Liver (tissue), 9 donors: Measurements from ENCODE around the gene MAP4K3. TPM values are rescaled to one million over a fixed set of nuclear protein-coding genes. Genes with fewer than 3 reads are reported as not detected.

Experiments
- DNase-seq: peaks from one replicate; pipeline ENCODE4 v3.0.0-alpha.2; 2017; ENCODE audit warnings: low spot score
- H3K27ac ChIP-seq, 2 donors: one replicate each; pipeline ENCODE4 v1.7.0; 2013; ENCODE audit warnings: inconsistent platforms in 2 of 2, low read length in 2 of 2, control low read depth in 1 of 2, low read depth in 1 of 2, mild to moderate bottlenecking in 1 of 2
- H3K27me3 ChIP-seq, 4 donors: one replicate each; pipeline versions ENCODE4 v1.6.1 to v1.7.0; 2013; ENCODE audit warnings: low read length in 3 of 4, inconsistent platforms in 1 of 4, mild to moderate bottlenecking in 1 of 4, moderate library complexity in 1 of 4; ENCODE audit not compliant: control insufficient read depth in 4 of 4, insufficient read depth in 4 of 4
- H3K36me3 ChIP-seq, 4 donors: one replicate each; pipeline versions ENCODE4 v1.6.1 to v1.7.0; 2013; ENCODE audit warnings: low read length in 3 of 4, mild to moderate bottlenecking in 3 of 4, low read depth in 1 of 4, moderate library complexity in 1 of 4; ENCODE audit not compliant: control insufficient read depth in 4 of 4, insufficient read depth in 3 of 4
- H3K4me1 ChIP-seq, 4 donors: one replicate each; pipeline versions ENCODE4 v1.6.1 to v1.7.0; 2013; ENCODE audit warnings: low read length in 3 of 4, mild to moderate bottlenecking in 3 of 4, moderate library complexity in 1 of 4; ENCODE audit not compliant: control insufficient read depth in 4 of 4, insufficient read depth in 4 of 4
- H3K4me3 ChIP-seq, 3 donors: one replicate each; pipeline versions ENCODE4 v1.6.1 to v1.7.0; 2013; ENCODE audit warnings: low read length in 3 of 3, control low read depth in 1 of 3, low read depth in 1 of 3, mild to moderate bottlenecking in 1 of 3
- H3K9ac ChIP-seq, 2 donors: one replicate each; pipeline ENCODE4 v1.7.0; 2013; ENCODE audit warnings: low read length in 2 of 2, mild to moderate bottlenecking in 2 of 2, moderate library complexity in 2 of 2, control low read depth in 1 of 2, low read depth in 1 of 2
- H3K9me3 ChIP-seq, 4 donors: one replicate each; pipeline versions ENCODE4 v1.6.1 to v1.7.0; 2013; ENCODE audit warnings: low read length in 3 of 4; ENCODE audit not compliant: control insufficient read depth in 4 of 4
- ATF3 ChIP-seq: IDR thresholded peaks from 2 replicates; pipeline ENCODE4 v1.6.1; 2016; ENCODE audit warnings: antibody characterized with exemption
- CTCF ChIP-seq: fragments of 150-350 bp; IDR thresholded peaks from 2 replicates; pipeline ENCODE4 v1.5.1; 2017; ENCODE audit warnings: improper control_type of control experiment, low read depth, low read length; ENCODE audit not compliant: missing input control
- EGR1 ChIP-seq, 2 donors: IDR thresholded peaks; 2 replicates each; pipeline ENCODE4 v1.6.1; 2016 to 2018; ENCODE audit warnings: antibody characterized with exemption in 2 of 2, low read depth in 2 of 2
- FOXA1 ChIP-seq: IDR thresholded peaks from 2 replicates; pipeline ENCODE4 v1.6.1; 2016; ENCODE audit warnings: antibody characterized with exemption
- FOXA2 ChIP-seq: IDR thresholded peaks from 2 replicates; pipeline ENCODE4 v1.6.1; 2016; ENCODE audit warnings: antibody characterized with exemption
- GABPA ChIP-seq, 2 donors: IDR thresholded peaks in 1 of 2; conservative IDR thresholded peaks in 1 of 2; 2 replicates each; pipeline ENCODE4 v1.6.1; 2016; ENCODE audit warnings: antibody characterized with exemption in 2 of 2, mild to moderate bottlenecking in 1 of 2, moderate library complexity in 1 of 2
- HNF4A ChIP-seq, 2 donors: conservative IDR thresholded peaks; 2 replicates each; pipeline ENCODE4 v1.6.1; 2016; ENCODE audit warnings: antibody characterized with exemption in 2 of 2, mild to moderate bottlenecking in 2 of 2
- HNF4G ChIP-seq: IDR thresholded peaks from 2 replicates; pipeline ENCODE4 v1.6.1; 2016; ENCODE audit warnings: antibody characterized with exemption
- JUND ChIP-seq, 2 donors: IDR thresholded peaks; 2 replicates each; pipeline ENCODE4 v1.6.1; 2016; ENCODE audit warnings: antibody characterized with exemption in 2 of 2
- MAX ChIP-seq: IDR thresholded peaks from 2 replicates; pipeline ENCODE4 v1.6.1; 2016; ENCODE audit warnings: antibody characterized with exemption
- NR2F2 ChIP-seq: IDR thresholded peaks from 2 replicates; pipeline ENCODE4 v1.6.1; 2016; ENCODE audit warnings: antibody characterized with exemption
- RAD21 ChIP-seq, 2 donors: IDR thresholded peaks; 2 replicates each; pipeline ENCODE4 v1.6.1; 2016; ENCODE audit warnings: antibody characterized with exemption in 2 of 2, mild to moderate bottlenecking in 2 of 2
- RXRA ChIP-seq, 2 donors: IDR thresholded peaks; 2 replicates each; pipeline ENCODE4 v1.6.1; 2017 to 2018; ENCODE audit warnings: antibody characterized with exemption in 2 of 2, mild to moderate bottlenecking in 1 of 2
- SP1 ChIP-seq: IDR thresholded peaks from 2 replicates; pipeline ENCODE4 v1.6.1; 2018; ENCODE audit warnings: antibody characterized with exemption, mild to moderate bottlenecking
- TAF1 ChIP-seq: conservative IDR thresholded peaks from 2 replicates; pipeline ENCODE4 v1.6.1; 2016; ENCODE audit warnings: antibody characterized with exemption, mild to moderate bottlenecking
- ZBTB33 ChIP-seq: IDR thresholded peaks from 2 replicates; pipeline ENCODE4 v1.6.1; 2016; ENCODE audit warnings: antibody characterized with exemption
- WGBS: extraction: QIAGEN DNeasy Blood & Tissue Kit; methylation state at CpG from one replicate; pipeline ENCODE4 v1.1.7; 2013; 5-methylcytosine and 5-hydroxymethylcytosine counted together
- polyA plus RNA-seq, 2 donors: library from polyadenylated mRNA; stranded (reverse) in 1 of 2; unstranded in 1 of 2; fragments of 200-250 nt in 1 of 2; fragments of >200 nt in 1 of 2; fragmentation: Nextera tagmentation in 1 of 2; extraction: Ambion mirVana in 1 of 2; gene quantifications; one replicate each; pipeline versions ENCODE4 v1.2.1 to v1.2.3, GENCODE V29; 2013 to 2015
- total RNA-seq, 2 donors: library from RNA; depleted of rRNA; stranded (reverse); fragments of >200 nt; gene quantifications; one replicate each; pipeline ENCODE4 v1.2.3, GENCODE V29; 2014
- donor health status: healthy.
- donor health status: healthy.
- donor health status: healthy.
- donor health status: healthy.
- donor health status: healthy.

The MAP4K3 gene
- total and polyA plus RNA-seq, 4 donors, result 6.2 to 23.8 (median 10.9) TPM

- H3K9me3 ChIP-seq, result no peaks in the 10 kb centered on the region
- H3K4me3 ChIP-seq, result no peak overlapping the region
- 94% methylated on average over 6 of the region's 6 CpGs for WGBS
- H3K27ac ChIP-seq, result no peak overlapping the region
- no peaks in the 10 kb centered on the region for H3K36me3 ChIP-seq
- no peaks in the 10 kb centered on the region for H3K27me3 ChIP-seq
- no peak for DNase-seq
- no peak overlapping the region for H3K9ac ChIP-seq
- TF ChIP-seq SP1 (no peak), TAF1 (no peak), MAX (no peak), ZBTB33 (no peak), RXRA (IDR thresholded peaks at IDR 0.05) (no peak), JUND (IDR thresholded peaks at IDR 0.05) (no peak), FOXA2 (no peak), NR2F2 (no peak), ATF3 (no peak)
- peaks cover 3 to 22% (median 8%) of the 10 kb centered on the region in 4 donors for H3K4me1 ChIP-seq
Measured at GRCh38 chr2:39383146-39383545, 53.9 kb downstream of the MAP4K3 start.

GRCh38 chr2:39381653-39382052, 55.4 kb downstream of the MAP4K3 start:
- H3K4me1 ChIP-seq, result peaks cover 3 to 22% (median 5%) of the 10 kb centered on the region in 4 donors
- TF ChIP-seq HNF4A (conservative IDR thresholded peaks at IDR 0.05) (peak; percentile 27 to 50), ATF3 (no peak)
- no peak overlapping the region for H3K27ac ChIP-seq

GRCh38 chr2:39380525-39381150, 56.4 kb downstream of the MAP4K3 start:
- H3K4me1 ChIP-seq, result peaks cover 3 to 22% (median 5%) of the 10 kb centered on the region in 4 donors
- H3K36me3 ChIP-seq, result peaks cover 1 to 2% (median 2%) of the 10 kb centered on the region in 4 donors
- H3K27ac ChIP-seq, result no peak overlapping the region
- no peaks in the 10 kb centered on the region for H3K27me3 ChIP-seq
- H3K9me3 ChIP-seq, result no peaks in the 10 kb centered on the region
- no peak overlapping the region for H3K9ac ChIP-seq
- DNase-seq, result no peak
- WGBS, result 54% methylated on average over 2 of the region's 2 CpGs
- no peak overlapping the region for H3K4me3 ChIP-seq
- TF ChIP-seq ZBTB33 (no peak), RXRA (IDR thresholded peaks at IDR 0.05) (no peak), HNF4G (no peak), FOXA2 (no peak), ATF3 (no peak), NR2F2 (no peak), FOXA1 (no peak), EGR1 (IDR thresholded peaks at IDR 0.05; ENCODE audit: low read depth in 2 of 2) (no peak), CTCF (no peak), MAX (no peak), GABPA (IDR thresholded peaks at IDR 0.05 in 1 of 2, conservative IDR thresholded peaks at IDR 0.05 in 1 of 2) (no peak), JUND (IDR thresholded peaks at IDR 0.05) (no peak), HNF4A (conservative IDR thresholded peaks at IDR 0.05) (no peak), RAD21 (IDR thresholded peaks at IDR 0.05) (no peak)

More at GRCh38 chr2:39381653-39382052, 55.4 kb downstream of the MAP4K3 start:
- no peaks in the 10 kb centered on the region for H3K27me3 ChIP-seq
- H3K4me3 ChIP-seq, result no peak overlapping the region
- no peak overlapping the region for H3K9ac ChIP-seq
- no peaks in the 10 kb centered on the region for H3K9me3 ChIP-seq
- H3K36me3 ChIP-seq, result no peaks in the 10 kb centered on the region
- WGBS, result 67% methylated on average over 5 of the region's 5 CpGs
- no peak for DNase-seq
